Mammary epithelial cell (primary cell): ENCODE measurements around the gene SESN2.

ENCODE experiments used
- EZH2 ChIP-seq: IDR thresholded peaks from 2 replicates; pipeline ENCODE4 v1.6.1; 2012; ENCODE audit warnings: low read length, inconsistent platforms, borderline replicate concordance
- TF ChIP-seq, protein P1 (sequence below), 2 donors: IDR thresholded peaks in 1 of 2; conservative IDR thresholded peaks in 1 of 2; 2 replicates each; pipeline ENCODE4 v1.5.1; 2011 to 2012; ENCODE audit warnings: inconsistent platforms in 2 of 2, low read length in 2 of 2, mild to moderate bottlenecking in 2 of 2, control low read depth in 1 of 2, low read depth in 1 of 2; ENCODE audit not compliant: insufficient read depth in 1 of 2; ENCODE audit errors: extremely low read depth in 1 of 2

DNA sequence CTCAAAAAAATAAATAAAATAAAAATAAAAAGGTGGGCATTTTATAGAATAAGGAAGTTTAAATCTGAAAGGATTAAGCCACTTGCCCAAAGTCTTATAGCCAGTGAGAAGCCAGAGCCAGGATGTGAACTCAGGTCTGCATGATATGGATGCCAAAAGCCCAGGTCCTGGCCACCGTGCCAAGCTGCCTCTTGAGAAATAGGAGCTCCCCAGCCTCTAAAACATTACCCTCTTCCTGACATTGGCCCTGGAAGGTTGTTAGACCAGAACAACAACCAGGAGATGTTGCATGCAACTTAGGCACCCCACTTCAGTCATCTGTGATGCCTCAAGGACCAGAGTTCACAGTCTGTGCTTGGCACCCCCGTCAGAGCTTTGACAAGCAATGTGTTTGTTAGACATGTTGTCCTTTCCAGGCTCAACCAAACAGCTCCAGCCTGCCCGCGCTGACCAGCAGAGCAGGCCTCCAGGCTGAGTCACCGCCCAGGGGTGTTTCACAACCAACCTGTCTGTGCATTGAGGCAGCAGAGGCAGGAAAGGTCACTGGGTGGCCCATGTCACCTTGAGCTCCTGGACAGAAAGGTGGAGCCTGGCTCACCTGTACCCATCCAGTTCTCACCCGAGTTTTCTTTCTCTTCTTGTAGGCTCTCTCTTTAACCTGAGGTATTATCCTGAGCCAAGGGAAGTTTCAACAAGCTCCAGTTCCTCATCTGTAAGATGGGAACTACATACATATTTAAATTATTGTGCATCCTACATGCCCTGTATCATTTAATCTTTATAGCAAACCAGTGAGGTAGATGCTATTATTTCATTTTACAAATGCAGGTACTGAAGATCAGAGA lies 54.6 kb downstream of the SESN2 start:
- no peak for TF ChIP-seq EZH2
- TF ChIP-seq, protein P1, sequence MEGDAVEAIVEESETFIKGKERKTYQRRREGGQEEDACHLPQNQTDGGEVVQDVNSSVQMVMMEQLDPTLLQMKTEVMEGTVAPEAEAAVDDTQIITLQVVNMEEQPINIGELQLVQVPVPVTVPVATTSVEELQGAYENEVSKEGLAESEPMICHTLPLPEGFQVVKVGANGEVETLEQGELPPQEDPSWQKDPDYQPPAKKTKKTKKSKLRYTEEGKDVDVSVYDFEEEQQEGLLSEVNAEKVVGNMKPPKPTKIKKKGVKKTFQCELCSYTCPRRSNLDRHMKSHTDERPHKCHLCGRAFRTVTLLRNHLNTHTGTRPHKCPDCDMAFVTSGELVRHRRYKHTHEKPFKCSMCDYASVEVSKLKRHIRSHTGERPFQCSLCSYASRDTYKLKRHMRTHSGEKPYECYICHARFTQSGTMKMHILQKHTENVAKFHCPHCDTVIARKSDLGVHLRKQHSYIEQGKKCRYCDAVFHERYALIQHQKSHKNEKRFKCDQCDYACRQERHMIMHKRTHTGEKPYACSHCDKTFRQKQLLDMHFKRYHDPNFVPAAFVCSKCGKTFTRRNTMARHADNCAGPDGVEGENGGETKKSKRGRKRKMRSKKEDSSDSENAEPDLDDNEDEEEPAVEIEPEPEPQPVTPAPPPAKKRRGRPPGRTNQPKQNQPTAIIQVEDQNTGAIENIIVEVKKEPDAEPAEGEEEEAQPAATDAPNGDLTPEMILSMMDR (conservative IDR thresholded peaks at IDR 0.05 in 1 of 2, IDR thresholded peaks at IDR 0.05 in 1 of 2; ENCODE audit: extremely low read depth in 1 of 2, insufficient read depth in 1 of 2, low read depth in 1 of 2, low read length in 2 of 2): no peak
